IMR-90 (cell line): ENCODE data around the gene TTC28. TPM values are rescaled to one million over a fixed set of nuclear protein-coding genes. Genes with fewer than 3 reads are reported as not detected.

ENCODE experiments used
- ATAC-seq: fragments of 200-7000 bp; cut with Tn5 transposase; 2 replicates; pipeline ENCODE4 v1.9.1; 2020; ENCODE audit warnings: low read depth, mild to moderate bottlenecking, moderate library complexity
- BruUV-seq: library from RNA; stranded (reverse); fragments of 400-500 nt; replicated peaks from 2 replicates; lab custom pipeline; 2021; lab: Mats Ljungman, UMichigan
- CTCF ChIA-PET: fragments of 300-600 bp; formaldehyde crosslinking; extraction: SDS; loops from one replicate; lab custom pipeline; 2021; ENCODE audit warnings: antibody characterized with exemption; lab: Yijun Ruan, JAX
- POLR2A ChIA-PET: fragments of 300-600 bp; sonication (Branson Sonifier 250); formaldehyde crosslinking; loops from one replicate; lab custom pipeline; 2022; ENCODE audit warnings: antibody characterized with exemption; ENCODE audit not compliant: unreplicated experiment; lab: Charles Lee
- DNase-seq: peaks from one replicate; pipeline ENCODE4 v3.0.0; 2013
- H2AFZ ChIP-seq: replicated peaks from 2 replicates; pipeline ENCODE3; 2013; ENCODE audit warnings: low read length, mild to moderate bottlenecking; ENCODE audit not compliant: poor library complexity
- H2AK5ac ChIP-seq: 2 replicates; pipeline ENCODE4 v1.6.1; 2013; ENCODE audit warnings: low read depth, low read length, inconsistent platforms
- H2AK9ac ChIP-seq: replicated peaks from 2 replicates; pipeline ENCODE3; 2013; ENCODE audit warnings: mild to moderate bottlenecking, low read depth, low read length, moderate library complexity; ENCODE audit not compliant: poor library complexity
- H2BK120ac ChIP-seq: 2 replicates; pipeline ENCODE4 v1.6.1; 2013; ENCODE audit warnings: low read depth, low read length, inconsistent platforms
- H2BK15ac ChIP-seq: 3 replicates; pipeline ENCODE4 v1.6.1; 2013; ENCODE audit warnings: low read depth, low read length, inconsistent platforms
- H2BK20ac ChIP-seq: 2 replicates; pipeline ENCODE4 v1.6.1; 2013; ENCODE audit warnings: low read depth, mild to moderate bottlenecking, inconsistent platforms, low read length, moderate library complexity
- H2BK5ac ChIP-seq: 2 replicates; pipeline ENCODE4 v1.6.1; 2013; ENCODE audit warnings: mild to moderate bottlenecking, low read depth, low read length, inconsistent platforms; ENCODE audit not compliant: poor library complexity, severe bottlenecking
- H3K14ac ChIP-seq: replicated peaks from 2 replicates; pipeline ENCODE4 v1.6.1; 2013; ENCODE audit warnings: low read depth, low read length, inconsistent platforms
- H3K18ac ChIP-seq: 2 replicates; pipeline ENCODE4 v1.6.1; 2013; ENCODE audit warnings: low read depth, low read length, control low read depth
- H3K23ac ChIP-seq: 2 replicates; pipeline ENCODE4 v1.6.1; 2013; ENCODE audit warnings: low read depth, low read length, inconsistent platforms
- H3K27ac ChIP-seq: 2 replicates; pipeline ENCODE4 v1.5.1; 2013; ENCODE audit warnings: mild to moderate bottlenecking, control low read depth, low read length; ENCODE audit not compliant: insufficient read depth
- H3K27me3 ChIP-seq: 2 replicates; pipeline ENCODE4 v1.6.1; 2013; ENCODE audit warnings: low read length; ENCODE audit not compliant: control insufficient read depth, insufficient read depth
- H3K36me3 ChIP-seq: 2 replicates; pipeline ENCODE4 v1.6.1; 2013; ENCODE audit warnings: low read length, mixed read lengths; ENCODE audit not compliant: control insufficient read depth, insufficient read depth
- H3K4ac ChIP-seq: 2 replicates; pipeline ENCODE4 v1.6.1; 2013; ENCODE audit warnings: low read depth, low read length, inconsistent platforms
- H3K4me1 ChIP-seq: 2 replicates; pipeline ENCODE4 v1.6.1; 2013; ENCODE audit warnings: low read length, mixed read lengths; ENCODE audit not compliant: control insufficient read depth, insufficient read depth
- H3K4me2 ChIP-seq: 2 replicates; pipeline ENCODE4 v1.6.1; 2013; ENCODE audit warnings: low read depth, mild to moderate bottlenecking, control low read depth, low read length, moderate library complexity
- H3K4me3 ChIP-seq: 2 replicates; pipeline ENCODE4 v1.5.1; 2013; ENCODE audit warnings: low read depth, mild to moderate bottlenecking, control low read depth, low read length, moderate library complexity; ENCODE audit not compliant: insufficient read depth
- H3K56ac ChIP-seq: 2 replicates; pipeline ENCODE4 v1.6.1; 2013; ENCODE audit warnings: low read length, inconsistent platforms; ENCODE audit not compliant: insufficient read depth; ENCODE audit errors: extremely low read depth
- H3K79me1 ChIP-seq, 2 experiments: 2 replicates each; pipeline ENCODE4 v1.6.1; 2013; ENCODE audit warnings: low read length in 2 of 2, inconsistent platforms in 1 of 2, low read depth in 1 of 2
- H3K9ac ChIP-seq: 2 replicates; pipeline ENCODE4 v1.6.1; 2013; ENCODE audit warnings: low read depth, low read length, control low read depth
- H3K9me1 ChIP-seq: 2 replicates; pipeline ENCODE4 v1.6.1; 2013; ENCODE audit warnings: low read length, inconsistent platforms; ENCODE audit not compliant: insufficient read depth
- H3K9me3 ChIP-seq: 2 replicates; pipeline ENCODE4 v1.6.1; 2013; ENCODE audit warnings: low read length; ENCODE audit not compliant: control insufficient read depth, insufficient read depth
- H4K20me1 ChIP-seq: 2 replicates; pipeline ENCODE4 v1.6.1; 2013; ENCODE audit warnings: low read length, inconsistent platforms; ENCODE audit not compliant: insufficient read depth
- H4K5ac ChIP-seq: 2 replicates; pipeline ENCODE4 v1.6.1; 2013; ENCODE audit warnings: mild to moderate bottlenecking, low read depth, low read length, control low read depth
- H4K8ac ChIP-seq, 2 experiments: 2 replicates each; pipeline ENCODE4 v1.6.1; 2013; ENCODE audit warnings: low read depth in 2 of 2, low read length in 2 of 2, control low read depth in 1 of 2, inconsistent platforms in 1 of 2
- H4K91ac ChIP-seq: 2 replicates; pipeline ENCODE4 v1.6.1; 2013; ENCODE audit warnings: low read depth, low read length, inconsistent platforms; ENCODE audit not compliant: insufficient read depth
- FOS ChIP-seq: fragments of 150-350 bp; IDR thresholded peaks from 2 replicates; pipeline ENCODE4 v1.6.1; 2016; ENCODE audit warnings: low read depth, low read length
- MXI1 ChIP-seq: IDR thresholded peaks from 2 replicates; pipeline ENCODE4 v1.6.1; 2012; ENCODE audit warnings: low read depth, mild to moderate bottlenecking, low read length, moderate library complexity, borderline replicate concordance
- RCOR1 ChIP-seq: IDR thresholded peaks from 2 replicates; pipeline ENCODE4 v1.6.1; 2012; ENCODE audit warnings: mild to moderate bottlenecking, low read length, improper control_type of control experiment; ENCODE audit not compliant: insufficient replicate concordance
- WGBS, 2 experiments: methylation state at CpG; one replicate each; pipeline versions ENCODE4 v1.1.5 to v1.1.7; 2013; ENCODE audit warnings: missing lambda C conversion rate in 2 of 2; ENCODE audit not compliant: insufficient read length in 1 of 2; ENCODE audit errors: extremely low coverage in 2 of 2; 5-methylcytosine and 5-hydroxymethylcytosine counted together
- dilution Hi-C: fragments of 300-500 bp; cut with HindIII; formaldehyde crosslinking; loops from one replicate; pipeline ENCODE4 v1.14.3; 2018; ENCODE audit warnings: low sequenced_read_pairs; ENCODE audit not compliant: unreplicated experiment
- in situ Hi-C: fragments of 300-500 bp; cut with MboI; formaldehyde crosslinking; loops from 3 replicates; pipeline ENCODE4 v1.14.3; 2019; ENCODE audit warnings: low sequenced_read_pairs, inconsistent platforms, mixed read lengths
- intact Hi-C: fragments of 100-400 bp; cut with micrococcal nuclease; formaldehyde crosslinking; loops from 2 replicates; pipeline ENCODE4 v1.10.0; 2022
- polyA plus RNA-seq, 3 experiments: library from polyadenylated mRNA; depleted of rRNA; stranded (reverse); fragments of >200 nt; gene quantifications; 2 replicates each; pipeline ENCODE4 v1.2.3, GENCODE V29; 2012; ENCODE audit warnings: low replicate concordance in 1 of 3
- total RNA-seq: library from RNA; depleted of rRNA; stranded (reverse); fragments of >200 nt; gene quantifications from 2 replicates; pipeline ENCODE4 v1.2.3, GENCODE V29; 2012

The TTC28 gene
- total and polyA plus RNA-seq, 2 of the 4 experiments (the other 2 are of a cell fraction): 5.6 to 13.3 TPM

- no peak for TF ChIP-seq RCOR1
- no peak for TF ChIP-seq FOS
These were observed 498.6 kb downstream of the TTC28 start (continued) for GRCh38 chr22:28180804-28181731.

GRCh38 chr22:28179392-28179791 lies 500.2 kb downstream of the TTC28 start:
- Histone ChIP-seq H4K8ac (no peak overlapping the region), H3K14ac (no peak overlapping the region; the same call in 1 of the 2 replicates), H3K18ac (no peak overlapping the region), H3K56ac (no peak overlapping the region), H4K5ac (no peak overlapping the region), H3K4me2 (no peak overlapping the region), H2BK15ac (no peak overlapping the region), H4K20me1 (no peaks in the 10 kb centered on the region), H3K9me1 (no peaks in the 10 kb centered on the region), H2AK9ac (no peak overlapping the region), H2AFZ (no peak overlapping the region), H3K27me3 (no peaks in the 10 kb centered on the region), H3K27ac (no peak overlapping the region), H3K9me3 (no peaks in the 10 kb centered on the region), H3K9ac (no peak overlapping the region), H3K79me1 (peaks cover 0 to 8% of the 10 kb centered on the region in 2 experiments; a peak in 1 of 4 replicates), H2BK20ac (no peak overlapping the region), H3K4ac (no peak overlapping the region), H2AK5ac (no peak overlapping the region), H2BK5ac (no peak overlapping the region), H3K4me1 (peaks cover 3% of the 10 kb centered on the region), H4K91ac (no peak overlapping the region), H3K4me3 (no peak overlapping the region), H3K36me3 (no peaks in the 10 kb centered on the region), H3K23ac (no peak overlapping the region), H2BK120ac (no peak overlapping the region)
- POLR2A ChIA-PET: no interaction called here
- no peak for TF ChIP-seq FOS
- no peak for TF ChIP-seq MXI1
- no TSS peak for BruUV-seq
- no peak for DNase-seq
- no peak for ATAC-seq
- in situ Hi-C loops (no loop called here), dilution Hi-C loops (no loop called here), intact Hi-C loops (no loop called here)
- WGBS, 2 experiments: no CpG with 5 or more reads among the region's 4 CpGs
- CTCF ChIA-PET: no interaction called here
